CD4-positive, alpha-beta T cell (primary cell): ENCODE results near the gene OPRL1. TPM values are rescaled to one million over a fixed set of nuclear protein-coding genes. Genes with fewer than 3 reads are reported as not detected.

Experiments
- ATAC-seq: fragments of 200-7000 bp; cut with Tn5 transposase; one replicate; pipeline ENCODE4 v1.10.0; 2022; ENCODE audit warnings: mild to moderate bottlenecking; ENCODE audit not compliant: poor library complexity
- CTCF ChIA-PET: fragments of 350-600 bp; sonication (Branson Sonifier 250); formaldehyde crosslinking; loops from one replicate; lab custom pipeline; 2021; ENCODE audit warnings: antibody characterized with exemption, inconsistent platforms; lab: Charles Lee
- POLR2A ChIA-PET: fragments of 350-600 bp; sonication (Branson Sonifier 250); formaldehyde crosslinking; loops from one replicate; lab custom pipeline; 2021; ENCODE audit warnings: antibody characterized with exemption, inconsistent platforms; lab: Charles Lee
- DNase-seq, 14 experiments: peaks; one replicate each; pipeline ENCODE4 v3.0.0-alpha.2; 2013 to 2020; ENCODE audit warnings: mixed read lengths in 2 of 14
- H3K27ac ChIP-seq, 2 donors: one replicate each; pipeline versions ENCODE4 v1.5.1 to v1.7.0; 2013; ENCODE audit warnings: low read length in 2 of 2, low read depth in 1 of 2, mild to moderate bottlenecking in 1 of 2
- H3K27me3 ChIP-seq, 2 experiments: 1 replicate in 1 of 2; 2 replicates in 1 of 2; pipeline versions ENCODE4 v1.6.1 to v1.7.0; 2013; ENCODE audit warnings: low read length in 2 of 2, control low read depth in 1 of 2, mild to moderate bottlenecking in 1 of 2, moderate library complexity in 1 of 2; ENCODE audit not compliant: insufficient read depth in 2 of 2, control insufficient read depth in 1 of 2
- H3K36me3 ChIP-seq: one replicate; pipeline ENCODE4 v1.6.1; 2013; ENCODE audit warnings: low read length, control low read depth; ENCODE audit not compliant: insufficient read depth
- H3K4me1 ChIP-seq: one replicate; pipeline ENCODE4 v1.6.1; 2013; ENCODE audit warnings: low read length, control low read depth; ENCODE audit not compliant: insufficient read depth
- H3K4me3 ChIP-seq: one replicate; pipeline ENCODE4 v1.5.1; 2013; ENCODE audit warnings: mild to moderate bottlenecking, low read length, moderate library complexity
- H3K9me3 ChIP-seq, 2 experiments: 1 replicate in 1 of 2; 2 replicates in 1 of 2; pipeline versions ENCODE4 v1.6.1 to v1.7.0; 2013; ENCODE audit warnings: low read length in 2 of 2, mild to moderate bottlenecking in 2 of 2, control low read depth in 1 of 2, moderate library complexity in 1 of 2; ENCODE audit not compliant: control insufficient read depth in 1 of 2, insufficient read depth in 1 of 2
- H3K27ac Mint-ChIP-seq: one replicate; pipeline ENCODE4 v1.8.0; 2020; ENCODE audit warnings: mixed read lengths
- H3K27me3 Mint-ChIP-seq: one replicate; pipeline ENCODE4 v1.8.0; 2021; ENCODE audit warnings: mixed read lengths
- H3K36me3 Mint-ChIP-seq: one replicate; pipeline ENCODE4 v1.8.0; 2021; ENCODE audit warnings: low read depth, mixed read lengths
- H3K4me1 Mint-ChIP-seq: one replicate; pipeline ENCODE4 v1.8.0; 2021; ENCODE audit warnings: low read depth, mixed read lengths
- H3K4me3 Mint-ChIP-seq: one replicate; pipeline ENCODE4 v1.8.0; 2020; ENCODE audit warnings: mild to moderate bottlenecking, mixed read lengths
- H3K9me3 Mint-ChIP-seq: one replicate; pipeline ENCODE4 v1.8.0; 2020; ENCODE audit warnings: mixed read lengths
- CTCF ChIP-seq: fragments of 200-600 bp; IDR thresholded peaks from one replicate; pipeline ENCODE4 v1.8.0; 2022; ENCODE audit warnings: antibody characterized with exemption, mild to moderate bottlenecking
- intact Hi-C, 2 experiments: fragments of 100-400 bp; cut with DNase I in 1 of 2; cut with micrococcal nuclease in 1 of 2; formaldehyde crosslinking; loops; one replicate each; pipeline versions ENCODE4 v1.15.1 to v1.9.0; 2023 to 2025; cut with DNase I, micrococcal nuclease
- total RNA-seq, 174 experiments: library from RNA in 2 of 174; stranded (reverse) in 2 of 174; gene quantifications; one replicate each; pipeline ENCODE4 v1.2.3 and lab custom pipeline; 2021 to 2026

OPRL1 gene
- total RNA-seq, 2 experiments from 2014 or later: 1.0 to 1.2 TPM

- ChIA-PET POLR2A (interaction anchor here (0.7 to 2.8 kb wide), 7 partner anchors 14 to 536 kb away, joined by 3 to 13 read pairs (median 4); partner anchors contain the start of genes PRPF6 and UCKL1), CTCF (interaction anchor here (0.7 to 2.3 kb wide), 6 partner anchors 14 to 77 kb away, joined by 3 to 19 read pairs (median 3); partner anchors contain the start of genes OPRL1, PRPF6 and RGS19)
- Histone ChIP-seq H3K27me3 (peaks cover 6 to 12% of the 10 kb centered on the region in 2 experiments), H3K4me1 (peaks cover 26% of the 10 kb centered on the region), H3K36me3 (no peaks in the 10 kb centered on the region), H3K27ac (no peak overlapping the region), H3K9me3 (peaks cover 0 to 8% of the 10 kb centered on the region in 2 experiments), H3K4me3 (peak overlapping the region; percentile 27)
- DNase-seq (peak; percentile 69 to 90 (median 78)), ATAC-seq (peak; percentile 81)
- Mint-ChIP-seq H3K27ac (peak overlapping the region; percentile 39), H3K4me3 (peak overlapping the region; percentile 49), H3K9me3 (no peaks in the 10 kb centered on the region), H3K36me3 (no peaks in the 10 kb centered on the region), H3K4me1 (peaks cover 4% of the 10 kb centered on the region), H3K27me3 (peaks cover 14% of the 10 kb centered on the region)
- peak; percentile 79 for TF ChIP-seq CTCF
- intact Hi-C loops: loop anchor here in 1 of 2 experiments (1.0 to 2.0 kb wide), 4 partner anchors 19 to 520 kb away; no protein-coding TSS in a partner anchor
These were observed 22.0 kb upstream of the OPRL1 start for GRCh38 chr20:64057628-64058498.

GRCh38 chr20:64058536-64058935, 21.3 kb upstream of the OPRL1 start:
- H3K27ac Mint-ChIP-seq: no peak overlapping the region
- Histone ChIP-seq H3K4me1 (peaks cover 29% of the 10 kb centered on the region), H3K36me3 (no peaks in the 10 kb centered on the region), H3K4me3 (no peak overlapping the region), H3K27me3 (peaks cover 0 to 11% of the 10 kb centered on the region in 2 experiments), H3K27ac (no peak overlapping the region), H3K9me3 (peaks cover 0 to 8% of the 10 kb centered on the region in 2 experiments)
- H3K9me3 Mint-ChIP-seq: no peaks in the 10 kb centered on the region
- H3K27me3 Mint-ChIP-seq: peaks cover 7% of the 10 kb centered on the region
- CTCF ChIA-PET: interaction anchor here (2.3 kb wide), 1 partner anchor 20 kb away, joined by 19 read pairs; no protein-coding TSS in a partner anchor
- no peak for DNase-seq
- no peaks in the 10 kb centered on the region for H3K36me3 Mint-ChIP-seq
- no peak for ATAC-seq
- intact Hi-C loops: no loop called here
- H3K4me1 Mint-ChIP-seq: peaks cover 4% of the 10 kb centered on the region
- TF ChIP-seq CTCF: no peak
- H3K4me3 Mint-ChIP-seq: no peak overlapping the region
- POLR2A ChIA-PET: interaction anchor here (1.2 to 2.8 kb wide), 2 partner anchors 20 to 521 kb away, joined by 3 to 13 read pairs; no protein-coding TSS in a partner anchor

GRCh38 chr20:64062276-64062595, 17.6 kb upstream of the OPRL1 start:
- ATAC-seq (no peak), DNase-seq (no peak)
- H3K4me1 Mint-ChIP-seq: peaks cover 37% of the 10 kb centered on the region
- H3K4me3 Mint-ChIP-seq: no peak overlapping the region
- no peaks in the 10 kb centered on the region for H3K9me3 Mint-ChIP-seq
- Histone ChIP-seq H3K27me3 (peaks cover 0 to 2% of the 10 kb centered on the region in 2 experiments), H3K36me3 (no peaks in the 10 kb centered on the region), H3K4me1 (peaks cover 58% of the 10 kb centered on the region), H3K9me3 (no peaks in the 10 kb centered on the region), H3K27ac (no peak overlapping the region), H3K4me3 (peak overlapping the region; percentile 52)
- POLR2A ChIA-PET: interaction anchor here (0.7 to 1.9 kb wide), 10 partner anchors 13 to 494 kb away, joined by 3 to 14 read pairs (median 4); partner anchors contain the start of genes LKAAEAR1, OPRL1, RGS19 and SOX18
- H3K27me3 Mint-ChIP-seq: no peaks in the 10 kb centered on the region
- TF ChIP-seq CTCF: no peak
- CTCF ChIA-PET: interaction anchor here (1.5 to 1.9 kb wide), 2 partner anchors 21 to 24 kb away, joined by 6 to 15 read pairs; no protein-coding TSS in a partner anchor
- intact Hi-C loops: loop anchor here (2.0 to 10.0 kb wide), 5 partner anchors 17 to 407 kb away; partner anchors contain the start of genes ARFRP1 (in 1 of the 2), PRPF6 (in 1 of the 2), RGS19 (in 1 of the 2) and RTEL1 (in 1 of the 2)
- no peak overlapping the region for H3K27ac Mint-ChIP-seq
- H3K36me3 Mint-ChIP-seq: no peaks in the 10 kb centered on the region
